Right lobe of liver (tissue), 4 donors: ENCODE results near the gene RNF32.

Experiments used
- POLR2A ChIP-seq: fragments of 450-650 bp; IDR thresholded peaks from one replicate; pipeline ENCODE4 v1.6.1; 2017; ENCODE audit warnings: antibody characterized with exemption, mild to moderate bottlenecking
- TF ChIP-seq, protein P1 (sequence below), 4 donors: fragments of 200-600 bp in 3 of 4; fragments of 450-650 bp in 1 of 4; IDR thresholded peaks; one replicate each; pipeline versions ENCODE4 v1.5.1 to v1.8.0; 2016 to 2022; ENCODE audit warnings: antibody characterized with exemption in 4 of 4, mild to moderate bottlenecking in 2 of 4
- donor health status: DM: no; HTN: no; CAD: no.
- donor health status: DM: no; HTN: no; CAD: no.
- donor health status: DM: no; HTN: yes; CAD: no.

DNA sequence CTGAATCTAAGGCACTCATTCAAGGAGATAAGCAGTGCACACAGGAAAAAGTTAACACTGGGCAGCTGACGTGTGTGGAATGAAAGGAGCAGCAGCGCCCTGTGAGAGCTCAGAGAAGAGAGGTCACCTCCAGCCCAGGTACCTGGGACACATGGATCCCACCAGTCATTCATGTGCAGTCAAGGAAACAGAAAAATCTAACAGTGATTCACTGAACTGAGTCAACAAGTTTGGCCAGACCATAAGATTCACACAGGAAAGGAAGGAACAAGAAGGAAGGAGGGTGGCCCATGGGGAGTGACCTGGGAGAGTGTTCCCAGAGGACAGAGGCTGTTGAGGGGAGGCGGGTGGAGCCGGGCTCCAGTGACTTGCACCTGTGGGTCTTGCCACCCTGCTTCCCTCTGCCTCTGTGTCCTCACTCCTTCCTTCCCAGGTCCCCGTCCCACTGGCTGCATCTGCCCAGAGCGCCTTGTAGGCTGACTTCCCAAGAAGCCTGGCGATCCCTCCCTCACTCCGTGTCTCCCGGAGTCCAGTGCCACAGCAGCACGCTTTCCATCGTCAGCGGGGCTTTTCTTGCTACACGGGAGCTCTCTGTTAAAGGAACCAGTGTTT is 27.7 kb downstream of the RNF32 start:
- TF ChIP-seq, protein P1, sequence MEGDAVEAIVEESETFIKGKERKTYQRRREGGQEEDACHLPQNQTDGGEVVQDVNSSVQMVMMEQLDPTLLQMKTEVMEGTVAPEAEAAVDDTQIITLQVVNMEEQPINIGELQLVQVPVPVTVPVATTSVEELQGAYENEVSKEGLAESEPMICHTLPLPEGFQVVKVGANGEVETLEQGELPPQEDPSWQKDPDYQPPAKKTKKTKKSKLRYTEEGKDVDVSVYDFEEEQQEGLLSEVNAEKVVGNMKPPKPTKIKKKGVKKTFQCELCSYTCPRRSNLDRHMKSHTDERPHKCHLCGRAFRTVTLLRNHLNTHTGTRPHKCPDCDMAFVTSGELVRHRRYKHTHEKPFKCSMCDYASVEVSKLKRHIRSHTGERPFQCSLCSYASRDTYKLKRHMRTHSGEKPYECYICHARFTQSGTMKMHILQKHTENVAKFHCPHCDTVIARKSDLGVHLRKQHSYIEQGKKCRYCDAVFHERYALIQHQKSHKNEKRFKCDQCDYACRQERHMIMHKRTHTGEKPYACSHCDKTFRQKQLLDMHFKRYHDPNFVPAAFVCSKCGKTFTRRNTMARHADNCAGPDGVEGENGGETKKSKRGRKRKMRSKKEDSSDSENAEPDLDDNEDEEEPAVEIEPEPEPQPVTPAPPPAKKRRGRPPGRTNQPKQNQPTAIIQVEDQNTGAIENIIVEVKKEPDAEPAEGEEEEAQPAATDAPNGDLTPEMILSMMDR (IDR thresholded peaks at IDR 0.05) = no peak
- no peak for TF ChIP-seq POLR2A
